ENCODE data around the gene KCMF1. TPM values are rescaled to one million over a fixed set of nuclear protein-coding genes. Genes with fewer than 3 reads are reported as not detected.

Gene KCMF1
- total RNA-seq, 4 donors from 2014 or later = 41.5 to 97.3 (median 55.5) TPM

- Histone ChIP-seq H3K27me3 (no peaks in the 10 kb centered on the region), H3K27ac (peak overlapping the region; percentile 36 to 73 (median 70)), H3K4me1 (peaks cover 5 to 37% (median 20%) of the 10 kb centered on the region in 4 donors), H3K4me3 (peak overlapping the region in 3 of 4 donors; percentile 14 to 46 (median 37)), H3K36me3 (no peaks in the 10 kb centered on the region), H3K9me3 (no peaks in the 10 kb centered on the region)
- TF ChIP-seq CTCF (IDR thresholded peaks at IDR 0.05) (peak; percentile 97 to 100 (median 99)), POLR2AphosphoS5 (IDR thresholded peaks at IDR 0.05) (peak; percentile 65 to 87 (median 85)), POLR2A (IDR thresholded peaks at IDR 0.05) (peak; percentile 20), EP300 (IDR thresholded peaks at IDR 0.05; ENCODE audit: low read depth) (no peak)
- DNase-seq = peak; percentile 99
- intact Hi-C loops (cut with DNase I; ENCODE audit: low total_unique reads) = loop anchor here (2.0 kb wide), 1 partner anchor 45 kb away; the partner anchor contains the start of gene TRABD2A
- 3% methylated on average over 34 of the region's 34 CpGs; no CpG with 5 or more reads in 1 of the 2 donors for WGBS, 2 donors (ENCODE audit: low coverage in 1 of 2)
- in situ Hi-C loops (cut with MboI; ENCODE audit: low pct_ligation_motif_present in 1 of 4, low pct_unique_long_range_greater_than_20kb in 1 of 4, low sequenced_read_pairs in 3 of 4) = loop anchor here in 1 of 4 donors (5.0 to 25.0 kb wide), 2 partner anchors 86 to 361 kb away; no protein-coding TSS in a partner anchor
Measured at GRCh38 chr2:84925724-84926376, 45.1 kb upstream of the KCMF1 start.

GRCh38 chr2:84927275-84927627, 43.7 kb upstream of the KCMF1 start:
- no peaks in the 10 kb centered on the region for H3K9me3 ChIP-seq
- no peak overlapping the region for H3K4me3 ChIP-seq
- no peak for TF ChIP-seq POLR2A (IDR thresholded peaks at IDR 0.05)
- no peak for TF ChIP-seq EP300 (IDR thresholded peaks at IDR 0.05; ENCODE audit: low read depth)
- TF ChIP-seq POLR2AphosphoS5 (IDR thresholded peaks at IDR 0.05) = no peak
- no peak for TF ChIP-seq CTCF (IDR thresholded peaks at IDR 0.05)
- no peaks in the 10 kb centered on the region for H3K27me3 ChIP-seq
- H3K27ac ChIP-seq = peak overlapping the region in 1 of 4 donors; percentile 69
- in situ Hi-C loops (cut with MboI; ENCODE audit: low pct_ligation_motif_present in 1 of 4, low pct_unique_long_range_greater_than_20kb in 1 of 4, low sequenced_read_pairs in 3 of 4) (loop anchor here in 1 of 4 donors (5.0 to 25.0 kb wide), 2 partner anchors 85 to 360 kb away; no protein-coding TSS in a partner anchor), intact Hi-C loops (cut with DNase I; ENCODE audit: low total_unique reads) (loop anchor here (2.0 kb wide), 1 partner anchor 46 kb away; the partner anchor contains the start of gene TRABD2A)
- peaks cover 5 to 37% (median 20%) of the 10 kb centered on the region in 4 donors for H3K4me1 ChIP-seq
- H3K36me3 ChIP-seq = no peaks in the 10 kb centered on the region
- WGBS, 2 donors (ENCODE audit: low coverage in 1 of 2) = 42 to 52% methylated on average over 3 of the region's 3 CpGs
- no peak for DNase-seq

- no peak for DNase-seq
- TF ChIP-seq EP300 (IDR thresholded peaks at IDR 0.05; ENCODE audit: low read depth) = no peak
- no peak for TF ChIP-seq POLR2A (IDR thresholded peaks at IDR 0.05)
- no peak for TF ChIP-seq CTCF (IDR thresholded peaks at IDR 0.05)
- TF ChIP-seq POLR2AphosphoS5 (IDR thresholded peaks at IDR 0.05) = no peak
- WGBS, 2 donors (ENCODE audit: low coverage in 1 of 2) = 65 to 67% methylated on average over 1 of the region's 1 CpG
- Histone ChIP-seq H3K36me3 (no peaks in the 10 kb centered on the region), H3K9me3 (no peaks in the 10 kb centered on the region), H3K4me1 (peaks cover 1 to 9% (median 6%) of the 10 kb centered on the region in 4 donors), H3K27me3 (no peaks in the 10 kb centered on the region), H3K4me3 (no peak overlapping the region), H3K27ac (no peak overlapping the region)
- intact Hi-C loops (cut with DNase I; ENCODE audit: low total_unique reads) (no loop called here), in situ Hi-C loops (cut with MboI; ENCODE audit: low pct_ligation_motif_present in 1 of 4, low pct_unique_long_range_greater_than_20kb in 1 of 4, low sequenced_read_pairs in 3 of 4) (loop anchor here in 1 of 4 donors (25.0 kb wide), 1 partner anchor 356 kb away; no protein-coding TSS in a partner anchor)
Measured at GRCh38 chr2:84931384-84931821, 39.6 kb upstream of the KCMF1 start.

GRCh38 chr2:84938194-84938879, 32.6 kb upstream of the KCMF1 start:
- no peak for TF ChIP-seq EP300 (IDR thresholded peaks at IDR 0.05; ENCODE audit: low read depth)
- TF ChIP-seq POLR2AphosphoS5 (IDR thresholded peaks at IDR 0.05) = no peak
- TF ChIP-seq CTCF (IDR thresholded peaks at IDR 0.05) = no peak
- TF ChIP-seq POLR2A (IDR thresholded peaks at IDR 0.05) = no peak
- Histone ChIP-seq H3K4me3 (no peak overlapping the region), H3K4me1 (peaks cover 6 to 34% (median 16%) of the 10 kb centered on the region in 4 donors), H3K27ac (peak overlapping the region in 2 of 4 donors; percentile 26 to 71), H3K36me3 (no peaks in the 10 kb centered on the region), H3K9me3 (no peaks in the 10 kb centered on the region), H3K27me3 (no peaks in the 10 kb centered on the region)
- no peak for DNase-seq
- in situ Hi-C loops (cut with MboI; ENCODE audit: low pct_ligation_motif_present in 1 of 4, low pct_unique_long_range_greater_than_20kb in 1 of 4, low sequenced_read_pairs in 3 of 4) (loop anchor here in 1 of 4 donors (25.0 kb wide), 1 partner anchor 349 kb away; no protein-coding TSS in a partner anchor), intact Hi-C loops (cut with DNase I; ENCODE audit: low total_unique reads) (loop anchor here (2.0 kb wide), 1 partner anchor 34 kb away; the partner anchor contains the start of gene TMSB10)
- 62 to 66% methylated on average over 4 to 5 of the region's 5 CpGs for WGBS, 2 donors (ENCODE audit: low coverage in 1 of 2)

Measured in transverse colon (tissue), 4 donors.